ENCODE data around the gene LUZP2.

The LUZP2 gene

GRCh38 chr11:24496736-24497725, at the start of gene LUZP2:
Gene LUZP2, plus strand, starts transcription at chr11:24497053.
- TF ChIP-seq, protein P1, sequence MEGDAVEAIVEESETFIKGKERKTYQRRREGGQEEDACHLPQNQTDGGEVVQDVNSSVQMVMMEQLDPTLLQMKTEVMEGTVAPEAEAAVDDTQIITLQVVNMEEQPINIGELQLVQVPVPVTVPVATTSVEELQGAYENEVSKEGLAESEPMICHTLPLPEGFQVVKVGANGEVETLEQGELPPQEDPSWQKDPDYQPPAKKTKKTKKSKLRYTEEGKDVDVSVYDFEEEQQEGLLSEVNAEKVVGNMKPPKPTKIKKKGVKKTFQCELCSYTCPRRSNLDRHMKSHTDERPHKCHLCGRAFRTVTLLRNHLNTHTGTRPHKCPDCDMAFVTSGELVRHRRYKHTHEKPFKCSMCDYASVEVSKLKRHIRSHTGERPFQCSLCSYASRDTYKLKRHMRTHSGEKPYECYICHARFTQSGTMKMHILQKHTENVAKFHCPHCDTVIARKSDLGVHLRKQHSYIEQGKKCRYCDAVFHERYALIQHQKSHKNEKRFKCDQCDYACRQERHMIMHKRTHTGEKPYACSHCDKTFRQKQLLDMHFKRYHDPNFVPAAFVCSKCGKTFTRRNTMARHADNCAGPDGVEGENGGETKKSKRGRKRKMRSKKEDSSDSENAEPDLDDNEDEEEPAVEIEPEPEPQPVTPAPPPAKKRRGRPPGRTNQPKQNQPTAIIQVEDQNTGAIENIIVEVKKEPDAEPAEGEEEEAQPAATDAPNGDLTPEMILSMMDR (IDR thresholded peaks at IDR 0.05; ENCODE audit: low read depth, low read length) = no peak
- DNase-seq (ENCODE audit: extremely low read depth, low read depth) = no peak

DNA sequence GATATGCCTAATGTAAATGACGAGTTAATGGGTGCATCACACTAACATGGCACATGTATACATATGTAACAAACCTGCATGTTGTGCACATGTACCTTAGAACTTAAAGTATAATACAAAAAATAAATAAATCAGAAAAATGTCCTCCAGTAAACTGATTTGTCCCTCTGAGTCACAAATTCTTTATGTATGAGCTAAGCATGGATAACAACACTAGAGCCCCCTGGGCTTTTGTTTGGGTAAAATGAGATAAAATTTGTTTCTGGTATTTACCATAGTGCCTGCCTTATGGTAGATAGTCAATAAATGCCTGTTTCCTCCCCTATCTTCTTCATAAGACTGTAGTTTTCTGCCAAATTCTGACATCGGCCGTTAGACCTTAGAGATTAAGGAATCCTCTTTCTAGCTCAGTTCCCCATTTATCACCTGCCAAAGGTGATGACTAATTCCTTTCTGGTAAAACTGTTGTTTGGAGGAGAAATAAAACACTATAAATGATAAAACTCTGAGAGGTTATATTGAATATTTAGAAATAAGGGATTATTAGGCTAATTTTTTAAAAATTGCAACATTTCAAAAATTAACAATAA, 43.6 kb upstream of the LUZP2 start:
- DNase-seq (ENCODE audit: extremely low read depth, low read depth) = no peak
- TF ChIP-seq, protein P1 (IDR thresholded peaks at IDR 0.05; ENCODE audit: low read depth, low read length) = no peak

DNA sequence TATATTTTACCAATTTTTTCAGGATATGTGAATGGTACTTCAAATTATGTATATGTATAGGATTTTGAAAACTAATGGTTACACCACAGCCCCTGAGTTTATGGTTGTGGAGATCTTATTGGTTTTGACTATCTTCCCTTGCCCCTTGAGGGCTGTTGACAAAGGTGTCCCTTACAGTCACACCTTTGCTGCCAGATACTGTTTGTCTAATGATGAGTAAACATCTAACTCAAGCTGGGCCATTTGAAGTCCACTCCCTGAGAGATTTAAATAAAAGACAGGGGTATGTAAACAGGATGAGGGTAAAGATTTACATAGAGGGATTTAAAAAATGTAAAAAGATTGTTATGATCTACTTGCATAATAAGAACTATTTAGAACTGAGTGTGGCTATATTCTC, 38.9 kb upstream of the LUZP2 start:
- TF ChIP-seq, protein P1 (IDR thresholded peaks at IDR 0.05; ENCODE audit: low read depth, low read length) = no peak
- no peak for DNase-seq (ENCODE audit: extremely low read depth, low read depth)

GRCh38 chr11:24470431-24470830, 26.4 kb upstream of the LUZP2 start:
- TF ChIP-seq, protein P1 (IDR thresholded peaks at IDR 0.05; ENCODE audit: low read depth, low read length) = no peak

DNA sequence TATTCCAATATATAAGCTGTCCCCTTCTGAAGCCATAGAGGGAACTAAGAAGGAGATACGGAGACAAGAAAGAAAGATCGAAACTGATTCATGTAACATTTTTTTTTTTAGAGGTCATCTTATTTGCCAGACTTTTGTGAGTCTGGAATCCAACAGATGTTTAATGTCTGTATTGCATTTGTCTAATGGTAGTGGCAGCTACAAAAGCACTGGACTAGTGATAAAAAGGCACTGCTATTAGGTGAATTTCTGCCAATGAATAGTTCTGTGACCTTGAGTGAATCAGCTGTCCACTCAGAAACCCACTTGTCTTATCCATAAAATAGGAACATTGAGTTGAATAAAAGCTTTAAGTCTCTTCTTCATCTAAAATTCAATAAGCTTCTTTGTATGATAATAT, 25.8 kb upstream of the LUZP2 start:
- DNase-seq (ENCODE audit: extremely low read depth, low read depth) = no peak
- TF ChIP-seq, protein P1 (IDR thresholded peaks at IDR 0.05; ENCODE audit: low read depth, low read length) = no peak

More at GRCh38 chr11:24470431-24470830, 26.4 kb upstream of the LUZP2 start:
- no peak for DNase-seq (ENCODE audit: extremely low read depth, low read depth)

DNA sequence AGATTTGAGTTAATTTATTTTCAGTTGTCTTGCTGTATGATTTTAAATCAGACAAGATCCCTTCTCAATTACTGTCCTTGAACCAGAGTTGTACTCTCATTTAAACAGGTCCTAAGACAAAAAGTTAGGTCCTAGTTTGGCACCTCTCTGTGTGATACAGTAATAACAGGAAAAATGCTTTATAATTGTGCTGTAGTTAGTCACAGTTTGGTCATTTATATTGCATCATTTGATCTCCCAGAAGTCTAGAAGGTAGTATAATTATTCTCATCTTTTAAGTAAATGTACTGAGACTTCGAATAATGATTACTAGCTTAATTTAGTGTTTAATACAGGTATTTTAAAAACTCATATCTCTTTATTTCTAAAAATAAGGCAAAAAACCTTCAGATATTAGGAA, 18.1 kb upstream of the LUZP2 start:
- TF ChIP-seq, protein P1 (IDR thresholded peaks at IDR 0.05; ENCODE audit: low read depth, low read length) = no peak
- no peak for DNase-seq (ENCODE audit: extremely low read depth, low read depth)

DNA sequence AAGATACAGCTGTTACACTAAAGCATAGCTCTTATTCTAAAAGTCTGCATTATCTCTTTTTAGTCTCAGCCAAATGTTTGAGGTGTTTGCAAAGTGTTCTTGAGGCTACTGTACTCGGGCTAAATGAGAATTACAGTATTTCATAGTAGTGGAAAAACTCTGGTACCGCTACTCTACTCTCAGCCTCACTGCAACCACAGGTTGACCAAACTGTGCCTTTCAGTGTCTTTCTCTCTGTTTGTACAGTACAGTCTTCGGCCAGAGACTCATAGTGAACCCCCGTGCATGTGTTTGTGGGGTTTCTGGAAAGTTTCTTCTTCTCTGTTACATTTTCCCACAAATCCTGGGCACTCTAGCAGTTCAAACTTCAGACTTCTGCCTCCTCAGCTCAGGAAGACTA, 7.4 kb upstream of the LUZP2 start:
- DNase-seq (ENCODE audit: extremely low read depth, low read depth) = no peak
- TF ChIP-seq, protein P1 (IDR thresholded peaks at IDR 0.05; ENCODE audit: low read depth, low read length) = no peak

All from AG09319 (cell line).